ENCODE results near the gene PMEL.
"Not testable (repeated sequence)": the region's sequence is repeated elsewhere in the genome, so short reads cannot be mapped to it uniquely, and the experiment has no call there.

Gene PMEL

GRCh38 chr12:55965941-55966407 is at the start of gene PMEL:
Gene PMEL (minus strand): TSS chr12:55966042. CDS start chr12:55966011, 31 bp downstream.
- no peak for DNase-seq (ENCODE audit: low spot score)
- no peak for TF ChIP-seq CTCF (IDR thresholded peaks at IDR 0.05; ENCODE audit: extremely low read depth, missing control alignments)

- DNase-seq (ENCODE audit: low spot score), result no peak
- no peak for TF ChIP-seq CTCF (IDR thresholded peaks at IDR 0.05; ENCODE audit: extremely low read depth, missing control alignments)
These were observed 48.4 kb upstream of the PMEL start for GRCh38 chr12:56014205-56014604.

- no peak for TF ChIP-seq CTCF (IDR thresholded peaks at IDR 0.05; ENCODE audit: extremely low read depth, missing control alignments)
- DNase-seq (ENCODE audit: low spot score), result no peak
These were observed 47.6 kb upstream of the PMEL start for GRCh38 chr12:56013482-56013881.

GRCh38 chr12:56011509-56012090 is 45.8 kb upstream of the PMEL start:
- TF ChIP-seq CTCF (IDR thresholded peaks at IDR 0.05; ENCODE audit: extremely low read depth, missing control alignments), result no peak

GRCh38 chr12:56010111-56010570 is 44.3 kb upstream of the PMEL start:
- no peak for TF ChIP-seq CTCF (IDR thresholded peaks at IDR 0.05; ENCODE audit: extremely low read depth, missing control alignments)

More at GRCh38 chr12:56011509-56012090, 45.8 kb upstream of the PMEL start:
- no peak for DNase-seq (ENCODE audit: low spot score)

GRCh38 chr12:56007564-56008559 is 42.0 kb upstream of the PMEL start:
- DNase-seq (ENCODE audit: low spot score), result peak; percentile 87
- no peak for TF ChIP-seq CTCF (IDR thresholded peaks at IDR 0.05; ENCODE audit: extremely low read depth, missing control alignments)

More at GRCh38 chr12:56010111-56010570, 44.3 kb upstream of the PMEL start:
- DNase-seq (ENCODE audit: low spot score), result no peak

GRCh38 chr12:56004211-56004610 is 38.4 kb upstream of the PMEL start:
- no peak for DNase-seq (ENCODE audit: low spot score)
- TF ChIP-seq CTCF (IDR thresholded peaks at IDR 0.05; ENCODE audit: extremely low read depth, missing control alignments), result no peak

- DNase-seq (ENCODE audit: low spot score), result not testable (repeated sequence)
These were observed 37.5 kb upstream of the PMEL start for GRCh38 chr12:56003376-56003775.
